Activated CD8-positive, alpha-beta memory T cell treated with anti-CD3 and anti-CD28 coated beads for 36 hours (primary cell): ENCODE data around the gene DAZ4. TPM values are rescaled to one million over a fixed set of nuclear protein-coding genes. Genes with fewer than 3 reads are reported as not detected.
"Not testable (repeated sequence)": the region's sequence is repeated elsewhere in the genome, so short reads cannot be mapped to it uniquely, and the experiment has no call there.

Experiments used
- CTCF ChIA-PET: fragments of 350-600 bp; sonication (Branson Sonifier 250); formaldehyde crosslinking; loops from one replicate; lab custom pipeline; 2021; ENCODE audit warnings: antibody characterized with exemption; lab: Charles Lee
- POLR2A ChIA-PET: fragments of 350-600 bp; sonication (Branson Sonifier 250); formaldehyde crosslinking; loops from one replicate; lab custom pipeline; 2021; ENCODE audit warnings: antibody characterized with exemption; lab: Charles Lee
- total RNA-seq, 2 experiments: library from RNA; stranded (reverse); gene quantifications; one replicate each; pipeline ENCODE4 v1.2.3, GENCODE V29; 2021

DAZ4 gene, protein sequence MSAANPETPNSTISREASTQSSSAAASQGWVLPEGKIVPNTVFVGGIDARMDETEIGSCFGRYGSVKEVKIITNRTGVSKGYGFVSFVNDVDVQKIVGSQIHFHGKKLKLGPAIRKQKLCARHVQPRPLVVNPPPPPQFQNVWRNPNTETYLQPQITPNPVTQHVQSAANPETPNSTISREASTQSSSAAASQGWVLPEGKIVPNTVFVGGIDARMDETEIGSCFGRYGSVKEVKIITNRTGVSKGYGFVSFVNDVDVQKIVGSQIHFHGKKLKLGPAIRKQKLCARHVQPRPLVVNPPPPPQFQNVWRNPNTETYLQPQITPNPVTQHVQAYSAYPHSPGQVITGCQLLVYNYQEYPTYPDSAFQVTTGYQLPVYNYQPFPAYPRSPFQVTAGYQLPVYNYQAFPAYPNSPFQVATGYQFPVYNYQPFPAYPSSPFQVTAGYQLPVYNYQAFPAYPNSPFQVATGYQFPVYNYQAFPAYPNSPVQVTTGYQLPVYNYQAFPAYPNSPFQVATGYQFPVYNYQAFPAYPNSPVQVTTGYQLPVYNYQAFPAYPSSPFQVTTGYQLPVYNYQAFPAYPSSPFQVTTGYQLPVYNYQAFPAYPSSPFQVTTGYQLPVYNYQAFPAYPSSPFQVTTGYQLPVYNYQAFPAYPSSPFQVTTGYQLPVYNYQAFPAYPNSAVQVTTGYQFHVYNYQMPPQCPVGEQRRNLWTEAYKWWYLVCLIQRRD
- not detected for total RNA-seq

DNA sequence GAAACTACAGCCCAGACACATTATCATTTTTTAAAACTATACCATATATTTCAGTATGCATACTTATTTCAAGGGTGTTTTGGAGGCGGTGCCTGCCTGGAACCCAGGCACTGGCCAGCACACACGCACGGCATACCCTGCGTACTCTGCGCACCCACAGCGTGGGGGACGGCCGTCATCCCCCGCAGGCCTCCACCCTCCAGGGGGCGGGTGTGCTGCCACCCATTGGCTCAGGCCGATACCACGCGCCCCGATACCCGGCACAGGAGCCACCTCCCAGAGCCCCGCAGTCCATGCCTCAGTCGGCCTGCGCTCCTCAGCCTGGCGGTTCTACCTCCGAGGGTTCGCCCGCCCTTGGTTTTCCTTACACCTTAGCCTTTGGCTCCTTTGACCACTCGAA, at the start of gene DAZ4:
DAZ4 (plus strand) TSS at position 301 of the 400 bp plus-strand sequence. CDS start 208 bp downstream, outside the sequence.
- CTCF ChIA-PET, POLR2A ChIA-PET: not testable (repeated sequence)

DNA sequence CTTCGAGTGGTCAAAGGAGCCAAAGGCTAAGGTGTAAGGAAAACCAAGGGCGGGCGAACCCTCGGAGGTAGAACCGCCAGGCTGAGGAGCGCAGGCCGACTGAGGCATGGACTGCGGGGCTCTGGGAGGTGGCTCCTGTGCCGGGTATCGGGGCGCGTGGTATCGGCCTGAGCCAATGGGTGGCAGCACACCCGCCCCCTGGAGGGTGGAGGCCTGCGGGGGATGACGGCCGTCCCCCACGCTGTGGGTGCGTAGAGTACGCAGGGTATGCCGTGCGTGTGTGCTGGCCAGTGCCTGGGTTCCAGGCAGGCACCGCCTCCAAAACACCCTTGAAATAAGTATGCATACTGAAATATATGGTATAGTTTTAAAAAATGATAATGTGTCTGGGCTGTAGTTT, 20.4 kb upstream of the DAZ4 start, which contains the start of gene DAZ3:
DAZ3 (minus strand) TSS at position 101 of the 400 bp plus-strand sequence. CDS start 208 bp downstream, outside the sequence.
- CTCF ChIA-PET, POLR2A ChIA-PET: not testable (repeated sequence)

DNA sequence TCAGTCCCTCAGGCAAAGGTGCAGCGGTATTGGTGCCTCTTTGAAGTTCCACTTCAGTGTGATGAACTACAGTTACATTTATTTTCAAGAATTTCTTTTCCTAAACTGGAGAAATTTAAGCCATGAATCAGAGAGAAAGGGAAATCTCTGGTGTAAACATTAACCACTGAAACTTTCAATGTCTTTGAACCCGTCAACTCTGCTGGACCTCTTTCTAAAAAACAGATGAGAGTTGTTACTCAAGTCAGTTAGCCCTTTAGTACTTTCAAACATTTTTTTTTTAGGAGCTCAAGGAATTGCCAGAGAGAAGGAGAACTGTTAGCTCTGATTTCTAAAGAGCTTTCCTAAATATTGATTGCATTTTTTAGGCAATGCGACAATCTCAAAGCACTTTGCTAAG, 11.9 kb upstream of the DAZ4 start:
- CTCF ChIA-PET, POLR2A ChIA-PET: not testable (repeated sequence)

DNA sequence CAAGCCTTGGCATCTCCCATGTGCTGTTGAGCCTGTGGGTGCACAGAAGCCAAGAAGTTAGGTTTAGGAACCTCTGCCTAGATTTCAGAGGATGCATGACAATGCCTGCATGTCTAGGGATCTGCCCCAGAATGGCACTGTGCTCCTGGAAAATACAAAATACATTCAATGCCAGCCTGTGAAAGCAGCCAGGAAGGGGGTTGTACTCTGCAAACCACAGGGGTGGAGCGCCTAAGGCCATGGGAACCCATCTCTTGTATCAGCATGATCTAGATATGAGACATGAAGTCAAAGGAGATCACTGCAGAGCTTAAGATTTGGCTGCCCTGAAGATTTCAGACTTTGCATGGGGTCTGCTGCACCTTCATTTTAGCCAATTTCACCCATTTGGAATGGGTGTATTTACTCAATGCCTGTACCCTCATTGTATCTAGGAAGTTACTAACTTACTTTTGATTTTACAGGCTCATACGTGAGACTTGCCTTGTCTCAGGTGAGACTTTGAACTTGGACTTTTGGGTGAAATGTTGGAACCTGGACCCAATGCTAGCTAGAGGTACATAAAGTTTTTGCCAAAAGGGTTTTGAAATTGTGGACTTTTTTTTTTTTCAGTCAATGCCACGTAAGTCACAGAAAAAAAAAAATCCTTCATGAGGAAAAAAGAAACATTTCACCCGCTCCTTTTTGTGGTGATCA, 9.4 kb upstream of the DAZ4 start:
- CTCF ChIA-PET, POLR2A ChIA-PET: not testable (repeated sequence)

DNA sequence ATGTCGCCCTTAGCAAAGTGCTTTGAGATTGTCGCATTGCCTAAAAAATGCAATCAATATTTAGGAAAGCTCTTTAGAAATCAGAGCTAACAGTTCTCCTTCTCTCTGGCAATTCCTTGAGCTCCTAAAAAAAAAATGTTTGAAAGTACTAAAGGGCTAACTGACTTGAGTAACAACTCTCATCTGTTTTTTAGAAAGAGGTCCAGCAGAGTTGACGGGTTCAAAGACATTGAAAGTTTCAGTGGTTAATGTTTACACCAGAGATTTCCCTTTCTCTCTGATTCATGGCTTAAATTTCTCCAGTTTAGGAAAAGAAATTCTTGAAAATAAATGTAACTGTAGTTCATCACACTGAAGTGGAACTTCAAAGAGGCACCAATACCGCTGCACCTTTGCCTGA, 8.7 kb upstream of the DAZ4 start:
- POLR2A ChIA-PET, CTCF ChIA-PET: not testable (repeated sequence)

Other genes starting within 250 kb of the DAZ4 start
- not detected for gene BPY2B, start 215.9 kb upstream of the DAZ4 start, total RNA-seq
- gene DAZ3, start 20.5 kb upstream of the DAZ4 start, total RNA-seq: not detected
- not detected for gene BPY2C, start 218.2 kb downstream of the DAZ4 start, total RNA-seq